ENCODE data around the gene ERVK3-1. TPM values are rescaled to one million over a fixed set of nuclear protein-coding genes. Genes with fewer than 3 reads are reported as not detected.

The ERVK3-1 gene
- total RNA-seq, 4 donors from 2014 or later = 13.3 to 58.9 (median 36.2) TPM

GRCh38 chr19:58294743-58295374 lies 10.3 kb upstream of the ERVK3-1 start:
- no peak for DNase-seq
- intact Hi-C loops (cut with DNase I; ENCODE audit: low total_unique reads) (no loop called here), in situ Hi-C loops (cut with MboI; ENCODE audit: low pct_ligation_motif_present in 1 of 4, low pct_unique_long_range_greater_than_20kb in 1 of 4, low sequenced_read_pairs in 3 of 4) (no loop called here)
- Histone ChIP-seq H3K4me1 (no peaks in the 10 kb centered on the region), H3K27me3 (no peaks in the 10 kb centered on the region), H3K36me3 (peaks cover 0 to 71% (median 28%) of the 10 kb centered on the region in 4 donors), H3K4me3 (no peak overlapping the region), H3K9me3 (peaks cover 26 to 44% of the 10 kb centered on the region in 2 donors), H3K27ac (no peak overlapping the region)
- 96 to 100% methylated on average over 3 to 22 of the region's 22 CpGs for WGBS, 2 donors (ENCODE audit: low coverage in 1 of 2)
- no peak for TF ChIP-seq EP300 (IDR thresholded peaks at IDR 0.05; ENCODE audit: low read depth)
- TF ChIP-seq POLR2AphosphoS5 (IDR thresholded peaks at IDR 0.05) = no peak
- no peak for TF ChIP-seq POLR2A (IDR thresholded peaks at IDR 0.05)
- TF ChIP-seq CTCF (IDR thresholded peaks at IDR 0.05) = no peak

GRCh38 chr19:58296104-58296503 lies 9.1 kb upstream of the ERVK3-1 start:
- DNase-seq = no peak
- in situ Hi-C loops (cut with MboI; ENCODE audit: low pct_ligation_motif_present in 1 of 4, low pct_unique_long_range_greater_than_20kb in 1 of 4, low sequenced_read_pairs in 3 of 4) = no loop called here

GRCh38 chr19:58300620-58301019 lies 4.6 kb upstream of the ERVK3-1 start:
- Histone ChIP-seq H3K4me1 (peaks cover 0 to 6% (median 5%) of the 10 kb centered on the region in 4 donors), H3K9me3 (no peaks in the 10 kb centered on the region), H3K27ac (no peak overlapping the region), H3K4me3 (no peak overlapping the region), H3K27me3 (no peaks in the 10 kb centered on the region), H3K36me3 (peaks cover 0 to 17% (median 2%) of the 10 kb centered on the region in 4 donors)
- no peak for TF ChIP-seq POLR2AphosphoS5 (IDR thresholded peaks at IDR 0.05)
- TF ChIP-seq EP300 (IDR thresholded peaks at IDR 0.05; ENCODE audit: low read depth) = no peak
- no peak for TF ChIP-seq CTCF (IDR thresholded peaks at IDR 0.05)
- no peak for TF ChIP-seq POLR2A (IDR thresholded peaks at IDR 0.05)
- 93 to 100% methylated on average over 5 to 7 of the region's 7 CpGs for WGBS, 2 donors (ENCODE audit: low coverage in 1 of 2)
- in situ Hi-C loops (cut with MboI; ENCODE audit: low pct_ligation_motif_present in 1 of 4, low pct_unique_long_range_greater_than_20kb in 1 of 4, low sequenced_read_pairs in 3 of 4) = no loop called here
- intact Hi-C loops (cut with DNase I; ENCODE audit: low total_unique reads) = no loop called here
- no peak for DNase-seq

More at GRCh38 chr19:58296104-58296503, 9.1 kb upstream of the ERVK3-1 start:
- intact Hi-C loops (cut with DNase I; ENCODE audit: low total_unique reads) = no loop called here
- no peak for TF ChIP-seq POLR2A (IDR thresholded peaks at IDR 0.05)
- no peak for TF ChIP-seq CTCF (IDR thresholded peaks at IDR 0.05)
- no peak for TF ChIP-seq EP300 (IDR thresholded peaks at IDR 0.05; ENCODE audit: low read depth)
- no peak for TF ChIP-seq POLR2AphosphoS5 (IDR thresholded peaks at IDR 0.05)
- WGBS, 2 donors (ENCODE audit: low coverage in 1 of 2) = 90 to 96% methylated on average over 4 to 7 of the region's 7 CpGs
- no peak overlapping the region for H3K27ac ChIP-seq
- H3K27me3 ChIP-seq = no peaks in the 10 kb centered on the region
- H3K4me3 ChIP-seq = no peak overlapping the region
- peaks cover 26 to 36% of the 10 kb centered on the region in 2 donors for H3K9me3 ChIP-seq
- H3K4me1 ChIP-seq = no peaks in the 10 kb centered on the region
- peaks cover 0 to 61% (median 22%) of the 10 kb centered on the region in 4 donors for H3K36me3 ChIP-seq

GRCh38 chr19:58304255-58304654 lies 922 bp upstream of the ERVK3-1 start:
- Histone ChIP-seq H3K9me3 (no peaks in the 10 kb centered on the region), H3K4me1 (peaks cover 9 to 17% (median 14%) of the 10 kb centered on the region in 4 donors), H3K27ac (peak overlapping the region; percentile 80 to 95 (median 90)), H3K4me3 (peak overlapping the region in 1 of 4 donors; percentile 93), H3K36me3 (peaks cover 0 to 14% (median 2%) of the 10 kb centered on the region in 4 donors), H3K27me3 (no peaks in the 10 kb centered on the region)
- in situ Hi-C loops (cut with MboI; ENCODE audit: low pct_ligation_motif_present in 1 of 4, low pct_unique_long_range_greater_than_20kb in 1 of 4, low sequenced_read_pairs in 3 of 4) (no loop called here), intact Hi-C loops (cut with DNase I; ENCODE audit: low total_unique reads) (no loop called here)
- 86 to 92% methylated on average over 2 to 7 of the region's 7 CpGs for WGBS, 2 donors (ENCODE audit: low coverage in 1 of 2)
- DNase-seq = no peak
- TF ChIP-seq POLR2AphosphoS5 (IDR thresholded peaks at IDR 0.05) (no peak), POLR2A (IDR thresholded peaks at IDR 0.05) (no peak), CTCF (IDR thresholded peaks at IDR 0.05) (no peak), EP300 (IDR thresholded peaks at IDR 0.05; ENCODE audit: low read depth) (no peak)

Measured in transverse colon (tissue), 4 donors.